Loucy (cell line): Measurements from ENCODE around the gene RHOF.

Experiments
- EZH2phosphoT487 ChIP-seq: fragments of 200-600 bp; IDR thresholded peaks from 2 replicates; pipeline ENCODE4 v1.6.1; 2018; ENCODE audit warnings: antibody characterized with exemption, mild to moderate bottlenecking, moderate library complexity, borderline replicate concordance
- TF ChIP-seq, protein P1 (sequence below): fragments of 200-600 bp; sonication (generic); conservative IDR thresholded peaks from 2 replicates; pipeline ENCODE4 v1.5.1; 2014; ENCODE audit warnings: mild to moderate bottlenecking, antibody characterized with exemption, low read length

DNA sequence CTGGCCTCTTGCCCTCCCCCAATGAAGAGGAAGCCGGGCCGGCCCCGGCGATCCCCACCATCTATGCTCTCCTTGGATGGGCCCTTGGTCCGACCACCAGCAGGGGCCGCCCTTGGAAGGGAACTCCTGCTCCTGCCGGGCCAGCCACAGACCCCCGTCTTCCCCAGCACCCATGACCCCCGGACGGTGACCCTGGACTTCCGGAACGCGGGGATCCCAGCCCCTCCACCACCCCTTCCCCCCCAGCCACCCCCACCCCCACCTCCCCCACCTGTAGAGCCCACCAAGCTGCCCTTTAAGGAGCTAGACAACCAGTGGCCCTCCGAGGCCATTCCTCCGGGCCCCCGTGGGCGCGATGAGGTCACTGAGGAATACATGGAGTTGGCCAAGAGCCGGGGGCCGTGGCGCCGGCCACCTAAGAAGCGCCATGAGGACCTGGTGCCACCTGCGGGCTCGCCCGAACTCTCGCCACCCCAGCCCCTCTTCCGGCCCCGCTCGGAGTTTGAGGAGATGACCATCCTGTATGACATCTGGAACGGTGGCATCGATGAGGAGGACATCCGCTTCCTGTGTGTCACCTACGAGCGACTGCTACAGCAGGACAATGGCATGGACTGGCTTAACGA, 29.7 kb upstream of the RHOF start:
- TF ChIP-seq, protein P1, sequence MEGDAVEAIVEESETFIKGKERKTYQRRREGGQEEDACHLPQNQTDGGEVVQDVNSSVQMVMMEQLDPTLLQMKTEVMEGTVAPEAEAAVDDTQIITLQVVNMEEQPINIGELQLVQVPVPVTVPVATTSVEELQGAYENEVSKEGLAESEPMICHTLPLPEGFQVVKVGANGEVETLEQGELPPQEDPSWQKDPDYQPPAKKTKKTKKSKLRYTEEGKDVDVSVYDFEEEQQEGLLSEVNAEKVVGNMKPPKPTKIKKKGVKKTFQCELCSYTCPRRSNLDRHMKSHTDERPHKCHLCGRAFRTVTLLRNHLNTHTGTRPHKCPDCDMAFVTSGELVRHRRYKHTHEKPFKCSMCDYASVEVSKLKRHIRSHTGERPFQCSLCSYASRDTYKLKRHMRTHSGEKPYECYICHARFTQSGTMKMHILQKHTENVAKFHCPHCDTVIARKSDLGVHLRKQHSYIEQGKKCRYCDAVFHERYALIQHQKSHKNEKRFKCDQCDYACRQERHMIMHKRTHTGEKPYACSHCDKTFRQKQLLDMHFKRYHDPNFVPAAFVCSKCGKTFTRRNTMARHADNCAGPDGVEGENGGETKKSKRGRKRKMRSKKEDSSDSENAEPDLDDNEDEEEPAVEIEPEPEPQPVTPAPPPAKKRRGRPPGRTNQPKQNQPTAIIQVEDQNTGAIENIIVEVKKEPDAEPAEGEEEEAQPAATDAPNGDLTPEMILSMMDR, result no peak
- TF ChIP-seq EZH2phosphoT487, result no peak
